H1 (cell line): Measurements from ENCODE around the gene ARHGAP25. TPM values are rescaled to one million over a fixed set of nuclear protein-coding genes. Genes with fewer than 3 reads are reported as not detected.

Experiments used
- CHD7 ChIP-seq: fragments of 300-600 bp; sonication (generic); IDR thresholded peaks from 2 replicates; pipeline ENCODE4 v1.7.1; 2012; ENCODE audit warnings: low read length, moderate library complexity, mild to moderate bottlenecking, inconsistent platforms; ENCODE audit not compliant: insufficient replicate concordance
- POLR2A ChIP-seq, 2 experiments: IDR thresholded peaks; 1 replicate in 1 of 2; 2 replicates in 1 of 2; pipeline ENCODE4 v1.6.1; 2011; ENCODE audit warnings: low read depth in 2 of 2, low read length in 2 of 2, mild to moderate bottlenecking in 2 of 2; ENCODE audit errors: control extremely low read depth in 1 of 2
- polyA plus RNA-seq, 7 experiments: library from polyadenylated mRNA; depleted of rRNA in 3 of 7; stranded (reverse) in 5 of 7; unstranded in 2 of 7; fragments of >200 nt in 5 of 7; fragments of 200-250 nt in 2 of 7; gene quantifications; 1 replicate in 5 of 7; 2 replicates in 1 of 7; 4 replicates in 1 of 7; pipeline versions ENCODE4 v1.2.1 to v1.2.3, GENCODE V29; 2011 to 2013; ENCODE audit warnings: missing spikeins in 2 of 7, mixed read lengths in 2 of 7
- total RNA-seq: library from RNA; stranded (reverse); fragmentation: NEBNext Ultra II Directional; extraction: Animal tissue kit (Norgen Biotek cat#: 25700); gene quantifications from 2 replicates; pipeline ENCODE4 v1.2.1, GENCODE V29; 2021

ARHGAP25 gene
- total and polyA plus RNA-seq, 2 of the 8 experiments (the other 6 are each of a cell fraction or from before 2014, with no cell fraction given) = 1.00 to 1.2 TPM

- TF ChIP-seq CHD7 (no peak), POLR2A (IDR thresholded peaks at IDR 0.05; ENCODE audit: control extremely low read depth in 1 of 2, low read depth in 2 of 2, low read length in 2 of 2) (no peak)
These were observed 38.6 kb upstream of the ARHGAP25 start (continued) for GRCh38 chr2:68695971-68696370.
